GM12891 (cell line): Measurements from ENCODE around the gene TEX2.

Experiments
- DNase-seq: peaks from one replicate; pipeline ENCODE4 v3.0.0; 2011; ENCODE audit warnings: low spot score; ENCODE audit not compliant: insufficient read length
- FAIRE-seq: peaks from 2 replicates; lab custom pipeline; 2011; peaks lifted over from hg19 to GRCh38; lab: Jason Lieb, UNC
- PAX5 ChIP-seq: IDR thresholded peaks from 2 replicates; pipeline ENCODE4 v1.6.1; 2011; ENCODE audit warnings: low read length, moderate library complexity, mild to moderate bottlenecking; ENCODE audit not compliant: insufficient read depth, severe bottlenecking
- POLR2A ChIP-seq: IDR thresholded peaks from 2 replicates; pipeline ENCODE4 v1.6.1; 2011; ENCODE audit warnings: low read depth, low read length, control low read depth
- POLR2AphosphoS5 ChIP-seq: IDR thresholded peaks from 2 replicates; pipeline ENCODE4 v1.6.1; 2011; ENCODE audit warnings: low read depth, low read length, control low read depth
- POU2F2 ChIP-seq: IDR thresholded peaks from 2 replicates; pipeline ENCODE4 v1.6.1; 2011; ENCODE audit warnings: low read depth, mild to moderate bottlenecking, control low read depth, low read length, moderate library complexity
- SPI1 ChIP-seq: IDR thresholded peaks from 2 replicates; pipeline ENCODE4 v1.6.1; 2011; ENCODE audit warnings: low read depth, low read length, control low read depth
- TAF1 ChIP-seq: IDR thresholded peaks from 2 replicates; pipeline ENCODE4 v1.6.1; 2011; ENCODE audit warnings: low read depth, low read length, control low read depth

Gene TEX2

GRCh38 chr17:64270885-64271284 is 7.8 kb upstream of the TEX2 start:
- TF ChIP-seq POU2F2, result no peak
- no peak for TF ChIP-seq SPI1
- no peak for TF ChIP-seq TAF1
- TF ChIP-seq POLR2A, result no peak
- TF ChIP-seq POLR2AphosphoS5, result no peak
- TF ChIP-seq PAX5, result no peak
- DNase-seq (no peak), FAIRE-seq (peak; percentile 69)

GRCh38 chr17:64269687-64270649 is 6.9 kb upstream of the TEX2 start:
- TF ChIP-seq POLR2A, result no peak
- no peak for TF ChIP-seq POU2F2
- no peak for TF ChIP-seq SPI1
- no peak for TF ChIP-seq PAX5
- FAIRE-seq (no peak), DNase-seq (no peak)

GRCh38 chr17:64264891-64265290 is 1.8 kb upstream of the TEX2 start:
- FAIRE-seq (no peak), DNase-seq (no peak)
- TF ChIP-seq SPI1 (no peak), PAX5 (no peak)

GRCh38 chr17:64262198-64262999 is 661 bp downstream of the TEX2 start:
- peak; percentile 66 for FAIRE-seq
- TF ChIP-seq TAF1 (no peak), PAX5 (no peak), POLR2A (no peak), POU2F2 (no peak), SPI1 (no peak), POLR2AphosphoS5 (no peak)
- DNase-seq, result peak; percentile 52

GRCh38 chr17:64261417-64262145 is 1.5 kb downstream of the TEX2 start:
- no peak for TF ChIP-seq PAX5
- no peak for TF ChIP-seq POLR2AphosphoS5
- TF ChIP-seq POLR2A, result no peak
- TF ChIP-seq POU2F2, result no peak
- no peak for TF ChIP-seq TAF1
- no peak for TF ChIP-seq SPI1
- FAIRE-seq (no peak), DNase-seq (no peak)

GRCh38 chr17:64260886-64261285 is 2.2 kb downstream of the TEX2 start:
- TF ChIP-seq POLR2AphosphoS5, result no peak
- TF ChIP-seq POLR2A, result no peak
- TF ChIP-seq POU2F2, result no peak
- TF ChIP-seq PAX5, result no peak
- TF ChIP-seq SPI1, result no peak
- TF ChIP-seq TAF1, result no peak
- FAIRE-seq (no peak), DNase-seq (no peak)

GRCh38 chr17:64259922-64260321 is 3.1 kb downstream of the TEX2 start:
- FAIRE-seq (no peak), DNase-seq (no peak)
- TF ChIP-seq SPI1, result no peak
- no peak for TF ChIP-seq POLR2AphosphoS5
- TF ChIP-seq POLR2A, result no peak
- TF ChIP-seq TAF1, result no peak
- TF ChIP-seq POU2F2, result no peak
- no peak for TF ChIP-seq PAX5

GRCh38 chr17:64259426-64259825 is 3.6 kb downstream of the TEX2 start:
- no peak for FAIRE-seq
- no peak for TF ChIP-seq TAF1
- DNase-seq, result no peak
